ENCODE results near the gene C11orf91.

DNA sequence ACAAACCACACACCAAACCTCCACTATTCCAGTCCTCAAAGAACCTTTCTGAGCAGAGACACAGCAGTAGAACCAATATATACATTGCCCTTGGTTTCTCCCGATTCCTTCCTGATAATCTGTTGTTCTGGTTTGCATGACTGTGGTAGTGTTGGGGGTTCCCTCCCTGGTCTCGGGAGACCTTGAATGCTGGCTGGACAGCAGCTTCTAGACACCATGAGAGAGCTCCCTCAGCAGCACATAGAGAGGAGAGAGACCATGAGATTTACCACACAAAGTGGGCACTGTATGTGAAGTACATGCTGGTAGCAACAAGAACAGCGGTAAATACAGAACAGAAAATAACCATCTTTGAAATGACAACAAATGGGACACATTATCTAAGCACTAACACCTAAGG, 2.6 kb downstream of the C11orf91 start:
- TF ChIP-seq CTCF (conservative IDR thresholded peaks at IDR 0.05) (no peak), EZH2 (IDR thresholded peaks at IDR 0.05; ENCODE audit: low read depth) (no peak)
